ENCODE measurements around the gene CDH5.

DNA sequence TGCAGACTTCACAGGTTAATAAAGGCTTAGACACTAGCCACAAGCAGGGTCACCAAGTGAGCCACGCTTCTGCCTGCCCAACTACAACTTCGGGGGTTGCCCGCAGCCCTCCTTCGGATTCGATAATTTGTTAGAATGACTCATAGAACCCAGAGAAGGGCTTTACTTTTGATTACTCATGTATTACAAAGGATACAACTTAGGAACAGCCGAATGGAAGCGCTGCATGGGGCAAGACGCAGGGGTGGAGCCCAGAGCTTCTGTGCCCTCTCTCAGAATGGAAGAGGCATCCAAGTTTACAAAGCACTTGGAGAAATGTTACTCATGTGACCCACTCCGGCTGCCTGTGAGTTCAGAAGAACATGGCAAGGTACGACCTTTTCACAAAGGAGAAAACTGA is 7.5 kb upstream of the CDH5 start:
- no peak for TF ChIP-seq CTCF (IDR thresholded peaks at IDR 0.05)
- TF ChIP-seq POLR2A (IDR thresholded peaks at IDR 0.05) = no peak
